DMS79 (cell line): ENCODE data around the gene SIGMAR1.
A peak's percentile ranks its signal among the peaks of the same experiment; 100 is the strongest.

Source experiments
- DNase-seq: peaks from one replicate; lab custom pipeline; 2025; lab: John Stamatoyannopoulos, UW

The SIGMAR1 gene

GRCh38 chr9:34637356-34638137 lies at the start of gene SIGMAR1:
Gene SIGMAR1, minus strand, starts transcription at chr9:34637787. Its CDS starts 90 bp downstream, at chr9:34637697.
- DNase-seq: peak; percentile 91

- no peak for DNase-seq
Observed at GRCh38 chr9:34686732-34687131, 49.1 kb upstream of the SIGMAR1 start.

- DNase-seq: no peak
Observed at GRCh38 chr9:34686231-34686630, 48.6 kb upstream of the SIGMAR1 start.

GRCh38 chr9:34685591-34685990 lies 48.0 kb upstream of the SIGMAR1 start:
- no peak for DNase-seq

GRCh38 chr9:34684816-34685215 lies 47.2 kb upstream of the SIGMAR1 start:
- no peak for DNase-seq

- no peak for DNase-seq
Observed at GRCh38 chr9:34684145-34684544, 46.6 kb upstream of the SIGMAR1 start.

- DNase-seq: no peak
Observed at GRCh38 chr9:34675869-34676268, 38.3 kb upstream of the SIGMAR1 start.

- DNase-seq: peak; percentile 11
Observed at GRCh38 chr9:34675048-34675714, 37.6 kb upstream of the SIGMAR1 start.

GRCh38 chr9:34674440-34674839 lies 36.9 kb upstream of the SIGMAR1 start:
- no peak for DNase-seq

GRCh38 chr9:34671307-34671706 lies 33.7 kb upstream of the SIGMAR1 start:
- no peak for DNase-seq

GRCh38 chr9:34669809-34670562 lies 32.4 kb upstream of the SIGMAR1 start:
- DNase-seq: no peak

- DNase-seq: peak; percentile 95
Observed at GRCh38 chr9:34665381-34666250, 28.0 kb upstream of the SIGMAR1 start.

GRCh38 chr9:34665067-34665380 lies 27.4 kb upstream of the SIGMAR1 start:
- no peak for DNase-seq

GRCh38 chr9:34664281-34665066 lies 26.9 kb upstream of the SIGMAR1 start:
- DNase-seq: no peak

- no peak for DNase-seq
Observed at GRCh38 chr9:34663303-34663605, 25.7 kb upstream of the SIGMAR1 start.

- no peak for DNase-seq
Observed at GRCh38 chr9:34662526-34663302, 25.1 kb upstream of the SIGMAR1 start, which contains the start of gene CCL27. Gene CCL27, minus strand, starts transcription at chr9:34662657. Its CDS starts 24 bp downstream, at chr9:34662633.

GRCh38 chr9:34659592-34660253 lies 22.1 kb upstream of the SIGMAR1 start:
- DNase-seq: no peak

GRCh38 chr9:34658461-34658860 lies 20.9 kb upstream of the SIGMAR1 start:
- no peak for DNase-seq

GRCh38 chr9:34656992-34657391 lies 19.4 kb upstream of the SIGMAR1 start:
- no peak for DNase-seq

- no peak for DNase-seq
Observed at GRCh38 chr9:34655394-34655793, 17.8 kb upstream of the SIGMAR1 start.
